GM23248 (cell line): Measurements from ENCODE around the gene SIPA1L3.

ENCODE experiments used
- EZH2 ChIP-seq: fragments of 200-600 bp; sonication (generic); IDR thresholded peaks from 2 replicates; pipeline ENCODE4 v1.6.1; 2018; ENCODE audit warnings: antibody characterized with exemption, mild to moderate bottlenecking; ENCODE audit not compliant: insufficient read depth, poor library complexity, severe bottlenecking
- EZH2phosphoT487 ChIP-seq: fragments of 200-600 bp; sonication (generic); IDR thresholded peaks from 2 replicates; pipeline ENCODE4 v1.6.1; 2018; ENCODE audit warnings: antibody characterized with exemption, moderate library complexity, mild to moderate bottlenecking, low read depth; ENCODE audit not compliant: insufficient read depth

DNA sequence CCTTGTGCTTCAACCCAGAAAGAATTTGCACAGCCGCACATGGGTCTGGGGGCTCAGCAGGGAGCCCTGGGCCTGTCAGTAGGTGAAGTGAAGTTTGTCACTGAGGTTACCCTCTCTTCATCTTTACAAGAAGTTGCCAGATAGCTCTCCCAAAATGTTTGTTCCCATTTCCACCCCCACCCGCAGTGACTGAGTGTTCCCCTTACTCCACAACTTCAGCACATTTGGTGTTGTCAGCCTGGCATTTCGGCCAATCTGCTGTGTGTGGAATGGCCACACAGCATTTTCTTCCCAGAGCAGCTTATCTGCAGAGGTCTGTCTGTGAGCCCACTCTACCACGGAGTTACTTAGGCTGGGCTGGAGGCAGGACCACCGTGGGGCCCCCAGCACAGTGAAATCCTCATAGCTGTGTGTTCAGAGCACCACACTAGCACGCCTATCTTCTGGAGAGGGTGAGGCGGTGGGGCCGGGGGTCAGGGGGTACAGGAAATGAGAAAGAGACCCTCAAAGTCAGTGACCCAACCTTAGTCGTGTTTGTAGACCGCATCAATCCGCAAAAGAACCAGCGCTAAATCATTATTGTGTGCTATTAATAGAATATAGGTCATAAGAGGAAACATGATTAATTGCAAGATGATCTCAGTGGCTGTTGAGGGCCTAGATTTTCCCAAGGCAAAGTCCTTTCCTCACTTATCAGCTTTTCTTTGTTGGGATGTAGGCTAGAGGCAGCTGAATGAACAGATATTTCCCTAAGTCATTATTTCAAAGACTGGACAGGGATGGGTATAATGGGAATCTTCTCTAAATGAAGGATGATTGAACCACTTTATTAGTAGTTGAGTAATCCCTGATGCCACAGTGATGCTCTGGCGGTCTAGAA is 116.0 kb downstream of the SIPA1L3 start:
- TF ChIP-seq EZH2 (no peak), EZH2phosphoT487 (no peak)
